ENCODE data around the gene TMEM254. TPM values are rescaled to one million over a fixed set of nuclear protein-coding genes. Genes with fewer than 3 reads are reported as not detected.
"Not testable (repeated sequence)": the region's sequence is repeated elsewhere in the genome, so short reads cannot be mapped to it uniquely, and the experiment has no call there.

TMEM254 gene
- total RNA-seq, 1 donor = 8.7 TPM

DNA sequence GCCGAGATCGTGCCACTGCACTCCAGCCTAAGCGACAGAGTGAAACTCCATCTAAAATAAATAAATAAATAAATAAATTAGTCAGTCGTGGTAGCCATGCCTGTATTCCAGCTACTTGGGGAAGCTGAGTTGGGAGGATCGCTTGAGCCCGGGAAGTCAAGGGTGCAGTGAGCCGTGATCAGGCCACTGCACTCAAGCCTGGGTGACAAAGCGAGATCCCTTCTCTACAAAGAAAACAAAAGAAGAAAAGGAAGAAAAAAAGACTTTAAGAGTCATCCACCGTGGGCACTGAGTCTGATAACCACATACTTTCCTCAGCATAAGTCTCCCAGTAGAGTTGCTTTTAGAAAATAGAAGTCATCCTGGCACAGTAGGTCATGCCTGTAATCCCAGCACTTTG lies 2.6 kb downstream of the TMEM254 start:
- Histone ChIP-seq H3K79me2 (ENCODE audit: insufficient read depth, low read length) (peaks cover 10% of the 10 kb centered on the region), H3K9me3 (ENCODE audit: low read depth, low read length) (no peaks in the 10 kb centered on the region), H3K27ac (ENCODE audit: low read depth, low read length) (no peak overlapping the region), H3K4me2 (ENCODE audit: insufficient read depth, low read length) (no peak overlapping the region), H3K27me3 (ENCODE audit: insufficient read depth, low read length) (no peaks in the 10 kb centered on the region), H3K4me3 (ENCODE audit: insufficient read depth, low read length) (no peak overlapping the region), H3K36me3 (ENCODE audit: insufficient read depth, low read length) (peaks cover 3% of the 10 kb centered on the region), H3K4me1 (ENCODE audit: insufficient read depth, low read length) (peaks cover 14% of the 10 kb centered on the region), H4K20me1 (ENCODE audit: insufficient read depth, low read length) (no peaks in the 10 kb centered on the region), H2AFZ (ENCODE audit: low read length) (no peak overlapping the region)
- no peak for DNase-seq (ENCODE audit: insufficient read length, low spot score, missing footprints)
- TF ChIP-seq CTCF (IDR thresholded peaks at IDR 0.05; ENCODE audit: extremely low read depth, low read depth, low read length) = no peak

DNA sequence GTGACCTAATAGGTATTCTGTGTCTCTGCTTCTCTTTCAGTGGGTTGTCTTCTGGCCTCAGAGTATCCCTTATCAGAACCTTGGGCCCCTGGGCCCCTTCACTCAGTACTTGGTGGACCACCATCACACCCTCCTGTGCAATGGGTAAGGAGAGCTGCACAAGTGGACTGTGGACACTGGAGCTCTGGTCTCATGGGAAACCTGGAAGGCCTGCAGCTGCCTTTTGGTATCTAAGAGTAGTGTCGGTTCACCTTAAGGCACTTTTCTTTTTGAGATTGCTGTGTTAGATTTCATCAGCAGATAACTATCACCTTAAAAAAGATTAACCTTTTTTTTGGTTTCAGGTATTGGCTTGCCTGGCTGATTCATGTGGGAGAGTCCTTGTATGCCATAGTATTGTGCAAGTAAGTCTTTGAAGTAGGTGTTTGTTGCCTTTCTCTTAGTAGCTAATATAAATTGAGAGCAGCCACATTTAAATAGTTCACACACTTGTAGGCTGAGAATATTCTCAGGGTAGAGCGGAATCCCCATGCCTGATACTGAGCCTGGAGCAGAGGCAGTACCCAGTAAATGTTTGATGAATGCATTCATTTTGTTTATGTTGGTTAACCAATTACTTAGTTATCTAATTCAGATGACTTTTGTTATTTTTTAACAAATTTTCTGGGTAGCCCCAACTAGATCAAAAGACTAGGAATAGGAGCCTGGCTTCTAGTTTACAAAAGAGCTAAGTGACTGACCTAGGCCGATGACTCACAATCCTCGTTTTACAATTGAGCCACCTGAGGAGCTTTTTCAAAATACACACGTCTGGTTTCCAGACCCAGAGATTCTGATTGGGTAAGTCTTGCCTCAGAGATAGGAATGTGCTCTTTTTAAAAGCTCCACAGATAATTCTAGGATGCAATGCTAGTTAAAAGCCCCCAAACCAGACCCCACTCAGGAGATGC lies 3.6 kb downstream of the TMEM254 start:
- Histone ChIP-seq H4K20me1 (ENCODE audit: insufficient read depth, low read length) (no peaks in the 10 kb centered on the region), H3K4me1 (ENCODE audit: insufficient read depth, low read length) (peaks cover 14% of the 10 kb centered on the region), H3K27ac (ENCODE audit: low read depth, low read length) (no peak overlapping the region), H3K4me3 (ENCODE audit: insufficient read depth, low read length) (no peak overlapping the region), H3K9me3 (ENCODE audit: low read depth, low read length) (no peaks in the 10 kb centered on the region), H3K4me2 (ENCODE audit: insufficient read depth, low read length) (no peak overlapping the region), H2AFZ (ENCODE audit: low read length) (no peak overlapping the region), H3K36me3 (ENCODE audit: insufficient read depth, low read length) (peaks cover 3% of the 10 kb centered on the region), H3K27me3 (ENCODE audit: insufficient read depth, low read length) (no peaks in the 10 kb centered on the region), H3K79me2 (ENCODE audit: insufficient read depth, low read length) (peaks cover 10% of the 10 kb centered on the region)
- no peak for TF ChIP-seq CTCF (IDR thresholded peaks at IDR 0.05; ENCODE audit: extremely low read depth, low read depth, low read length)
- no peak for DNase-seq (ENCODE audit: insufficient read length, low spot score, missing footprints)

- H3K4me1 ChIP-seq (ENCODE audit: insufficient read depth, low read length) = no peaks in the 10 kb centered on the region
- H3K79me2 ChIP-seq (ENCODE audit: insufficient read depth, low read length) = no peaks in the 10 kb centered on the region
- H3K9me3 ChIP-seq (ENCODE audit: low read depth, low read length) = no peaks in the 10 kb centered on the region
- no peak overlapping the region for H3K4me2 ChIP-seq (ENCODE audit: insufficient read depth, low read length)
- H4K20me1 ChIP-seq (ENCODE audit: insufficient read depth, low read length) = no peaks in the 10 kb centered on the region
- no peak for TF ChIP-seq CTCF (IDR thresholded peaks at IDR 0.05; ENCODE audit: extremely low read depth, low read depth, low read length)
- H3K36me3 ChIP-seq (ENCODE audit: insufficient read depth, low read length) = peaks cover 6% of the 10 kb centered on the region
- H3K27me3 ChIP-seq (ENCODE audit: insufficient read depth, low read length) = no peaks in the 10 kb centered on the region
- no peak for DNase-seq (ENCODE audit: insufficient read length, low spot score, missing footprints)
- H3K27ac ChIP-seq (ENCODE audit: low read depth, low read length) = no peak overlapping the region
- H3K4me3 ChIP-seq (ENCODE audit: insufficient read depth, low read length) = no peak overlapping the region
- no peak overlapping the region for H2AFZ ChIP-seq (ENCODE audit: low read length)
Observed at GRCh38 chr10:80090121-80090520, 11.7 kb downstream of the TMEM254 start.

DNA sequence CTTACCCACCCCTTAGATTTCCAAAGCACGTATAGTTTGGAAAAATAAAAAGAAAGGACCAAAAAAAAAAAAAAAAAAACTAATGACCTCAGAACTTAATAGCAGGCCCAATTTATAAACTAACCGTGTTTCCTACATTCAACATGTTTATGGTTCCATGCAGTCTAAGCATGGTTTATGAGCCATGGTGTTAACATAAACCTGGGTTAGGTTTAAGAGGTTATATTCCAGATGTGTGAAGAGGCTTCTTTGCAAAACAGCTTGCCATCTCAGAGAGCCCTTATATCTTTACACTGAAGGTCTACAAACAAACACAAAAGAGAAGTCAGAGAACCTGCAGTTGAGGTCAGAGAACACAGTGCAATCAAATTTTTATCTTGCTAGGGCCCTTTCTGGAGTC lies 15.8 kb downstream of the TMEM254 start:
- Histone ChIP-seq H4K20me1 (ENCODE audit: insufficient read depth, low read length) (no peaks in the 10 kb centered on the region), H3K36me3 (ENCODE audit: insufficient read depth, low read length) (peaks cover 1% of the 10 kb centered on the region), H3K4me1 (ENCODE audit: insufficient read depth, low read length) (no peaks in the 10 kb centered on the region), H3K9me3 (ENCODE audit: low read depth, low read length) (no peaks in the 10 kb centered on the region), H3K27ac (ENCODE audit: low read depth, low read length) (no peak overlapping the region), H2AFZ (ENCODE audit: low read length) (no peak overlapping the region), H3K4me2 (ENCODE audit: insufficient read depth, low read length) (no peak overlapping the region), H3K27me3 (ENCODE audit: insufficient read depth, low read length) (no peaks in the 10 kb centered on the region), H3K79me2 (ENCODE audit: insufficient read depth, low read length) (no peaks in the 10 kb centered on the region), H3K4me3 (ENCODE audit: insufficient read depth, low read length) (no peak overlapping the region)
- no peak for TF ChIP-seq CTCF (IDR thresholded peaks at IDR 0.05; ENCODE audit: extremely low read depth, low read depth, low read length)
- DNase-seq (ENCODE audit: insufficient read length, low spot score, missing footprints) = no peak

GRCh38 chr10:80098272-80098671 lies 19.8 kb downstream of the TMEM254 start:
- H3K4me2 ChIP-seq (ENCODE audit: insufficient read depth, low read length); H3K4me1 ChIP-seq (ENCODE audit: insufficient read depth, low read length); H2AFZ ChIP-seq (ENCODE audit: low read length); H3K79me2 ChIP-seq (ENCODE audit: insufficient read depth, low read length); H3K27me3 ChIP-seq (ENCODE audit: insufficient read depth, low read length); H4K20me1 ChIP-seq (ENCODE audit: insufficient read depth, low read length); H3K27ac ChIP-seq (ENCODE audit: low read depth, low read length); DNase-seq (ENCODE audit: insufficient read length, low spot score, missing footprints); H3K9me3 ChIP-seq (ENCODE audit: low read depth, low read length); H3K4me3 ChIP-seq (ENCODE audit: insufficient read depth, low read length); H3K36me3 ChIP-seq (ENCODE audit: insufficient read depth, low read length): not testable (repeated sequence)

DNA sequence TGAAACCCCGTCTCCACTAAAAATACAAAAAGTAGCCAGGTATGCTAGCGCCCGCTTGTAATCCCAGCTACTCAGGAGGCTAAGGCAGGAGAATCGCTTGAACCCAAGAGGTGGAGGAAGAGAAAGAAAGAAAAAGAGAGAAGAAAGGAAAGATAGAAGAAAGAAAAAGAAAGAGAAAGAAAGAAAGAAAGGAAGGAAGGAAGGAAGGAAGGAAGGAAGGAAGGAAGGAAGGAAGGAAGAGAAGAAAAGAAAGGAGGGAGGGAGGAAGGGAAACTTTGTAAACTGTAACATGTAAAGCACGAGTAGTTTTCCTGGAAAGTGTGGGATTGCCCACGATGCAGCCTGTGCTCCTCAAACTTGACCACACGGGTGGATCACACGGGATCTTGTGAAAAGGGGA lies 20.8 kb downstream of the TMEM254 start:
- not testable (repeated sequence) for H3K4me2 ChIP-seq (ENCODE audit: insufficient read depth, low read length); H3K79me2 ChIP-seq (ENCODE audit: insufficient read depth, low read length); H3K4me1 ChIP-seq (ENCODE audit: insufficient read depth, low read length); H3K4me3 ChIP-seq (ENCODE audit: insufficient read depth, low read length); H3K27me3 ChIP-seq (ENCODE audit: insufficient read depth, low read length); DNase-seq (ENCODE audit: insufficient read length, low spot score, missing footprints); H2AFZ ChIP-seq (ENCODE audit: low read length); H3K27ac ChIP-seq (ENCODE audit: low read depth, low read length); H4K20me1 ChIP-seq (ENCODE audit: insufficient read depth, low read length); H3K9me3 ChIP-seq (ENCODE audit: low read depth, low read length); H3K36me3 ChIP-seq (ENCODE audit: insufficient read depth, low read length)

Measured in osteoblast (primary cell).